HepG2 (cell line): Measurements from ENCODE around the gene ITM2B. TPM values are rescaled to one million over a fixed set of nuclear protein-coding genes. Genes with fewer than 3 reads are reported as not detected.

Source experiments
- CHD4 ChIP-seq: fragments of 200-600 bp; sonication (generic); IDR thresholded peaks from 2 replicates; pipeline ENCODE4 v1.7.0; 2017; ENCODE audit warnings: mild to moderate bottlenecking, low read length, borderline replicate concordance
- FOXO1 ChIP-seq: sonication (generic); formaldehyde crosslinking; IDR thresholded peaks from 2 replicates; pipeline ENCODE4 v1.4.0; 2020; ENCODE audit warnings: missing genetic modification reagents
- NONO ChIP-seq, 2 experiments: fragments of 450-650 bp in 1 of 2; sonication (generic) in 1 of 2; formaldehyde crosslinking in 1 of 2; IDR thresholded peaks in 1 of 2; conservative IDR thresholded peaks in 1 of 2; 2 replicates each; pipeline versions ENCODE4 v1.6.1 to v1.8.0; 2017 to 2022; ENCODE audit warnings: mild to moderate bottlenecking in 1 of 2, missing genetic modification reagents in 1 of 2, moderate library complexity in 1 of 2
- NR2F2 ChIP-seq: IDR thresholded peaks from 2 replicates; pipeline ENCODE4 v1.6.1; 2012; ENCODE audit warnings: low read depth, inconsistent platforms, borderline replicate concordance
- RORA ChIP-seq: sonication (generic); formaldehyde crosslinking; IDR thresholded peaks from 2 replicates; pipeline ENCODE4 v1.5.0; 2020; ENCODE audit warnings: mild to moderate bottlenecking, missing genetic modification reagents, moderate library complexity
- TAF1 ChIP-seq: sonication (generic); formaldehyde crosslinking; IDR thresholded peaks from 2 replicates; pipeline ENCODE4 v1.4.0; 2020; ENCODE audit warnings: missing genetic modification reagents
- ZC3H4 ChIP-seq: sonication (generic); formaldehyde crosslinking; IDR thresholded peaks from 2 replicates; pipeline ENCODE4 v1.4.0; 2020; ENCODE audit warnings: missing genetic modification reagents, borderline replicate concordance
- ZNF432 ChIP-seq: sonication (generic); formaldehyde crosslinking; IDR thresholded peaks from 2 replicates; pipeline ENCODE4 v1.5.0; 2020; ENCODE audit warnings: missing genetic modification reagents, mild to moderate bottlenecking, borderline replicate concordance
- ZNF510 ChIP-seq: sonication (generic); formaldehyde crosslinking; IDR thresholded peaks from 2 replicates; pipeline ENCODE4 v1.4.0; 2020; ENCODE audit warnings: low read depth, mild to moderate bottlenecking, missing genetic modification reagents
- ZNF788 ChIP-seq: sonication (generic); formaldehyde crosslinking; IDR thresholded peaks from 2 replicates; pipeline ENCODE4 v1.5.0; 2020; ENCODE audit warnings: mild to moderate bottlenecking, missing genetic modification reagents, borderline replicate concordance
- ZSCAN29 ChIP-seq: sonication (generic); formaldehyde crosslinking; conservative IDR thresholded peaks from 2 replicates; pipeline ENCODE4 v1.4.0; 2020; ENCODE audit warnings: mild to moderate bottlenecking, missing genetic modification reagents
- polyA plus RNA-seq, 8 experiments: library from polyadenylated mRNA; depleted of rRNA in 3 of 8; stranded (reverse) in 7 of 8; unstranded in 1 of 8; fragments of >200 nt; fragmentation: Illumina TruSeq in 4 of 8; extraction: Trizol in 4 of 8; gene quantifications; 2 replicates each; pipeline versions ENCODE4 v1.2.1 to v1.2.3, GENCODE V29; 2011 to 2016; ENCODE audit warnings: low read depth in 4 of 8, missing spikeins in 1 of 8, mixed read lengths in 1 of 8; ENCODE audit not compliant: insufficient read depth in 1 of 8
- total RNA-seq, 5 experiments: library from RNA; depleted of rRNA; stranded (reverse); fragments of >200 nt; fragmentation: Illumina TruSeq; extraction: Trizol; gene quantifications; 2 replicates each; pipeline ENCODE4 v1.2.3, GENCODE V29; 2016; ENCODE audit warnings: low read depth in 1 of 5
- TF ChIP-seq, protein P1 (sequence below): IDR thresholded peaks from 2 replicates; pipeline ENCODE4 v1.6.1; 2016; ENCODE audit warnings: missing biosample characterization, missing genetic modification reagents, low read depth
- TF ChIP-seq, protein P2 (sequence below): sonication (generic); formaldehyde crosslinking; IDR thresholded peaks from 2 replicates; pipeline ENCODE4 v1.9.0; 2021; ENCODE audit warnings: missing genetic modification reagents, borderline replicate concordance
- TF ChIP-seq, protein P3 (sequence below), 2 experiments: sonication (generic) in 1 of 2; formaldehyde crosslinking in 1 of 2; IDR thresholded peaks; 2 replicates each; pipeline versions ENCODE4 v1.4.0 to v1.6.1; 2016 to 2020; ENCODE audit warnings: borderline replicate concordance in 1 of 2, low read depth in 1 of 2, mild to moderate bottlenecking in 1 of 2, missing genetic modification reagents in 1 of 2
- TF ChIP-seq, protein P4 (sequence below): sonication (generic); formaldehyde crosslinking; IDR thresholded peaks from 2 replicates; pipeline ENCODE4 v1.5.0; 2020; ENCODE audit warnings: mild to moderate bottlenecking, missing genetic modification reagents

ITM2B gene
- total and polyA plus RNA-seq, 2 of the 13 experiments (the other 11 are each of a cell fraction or from before 2014, with no cell fraction given): 158 to 373 TPM

DNA sequence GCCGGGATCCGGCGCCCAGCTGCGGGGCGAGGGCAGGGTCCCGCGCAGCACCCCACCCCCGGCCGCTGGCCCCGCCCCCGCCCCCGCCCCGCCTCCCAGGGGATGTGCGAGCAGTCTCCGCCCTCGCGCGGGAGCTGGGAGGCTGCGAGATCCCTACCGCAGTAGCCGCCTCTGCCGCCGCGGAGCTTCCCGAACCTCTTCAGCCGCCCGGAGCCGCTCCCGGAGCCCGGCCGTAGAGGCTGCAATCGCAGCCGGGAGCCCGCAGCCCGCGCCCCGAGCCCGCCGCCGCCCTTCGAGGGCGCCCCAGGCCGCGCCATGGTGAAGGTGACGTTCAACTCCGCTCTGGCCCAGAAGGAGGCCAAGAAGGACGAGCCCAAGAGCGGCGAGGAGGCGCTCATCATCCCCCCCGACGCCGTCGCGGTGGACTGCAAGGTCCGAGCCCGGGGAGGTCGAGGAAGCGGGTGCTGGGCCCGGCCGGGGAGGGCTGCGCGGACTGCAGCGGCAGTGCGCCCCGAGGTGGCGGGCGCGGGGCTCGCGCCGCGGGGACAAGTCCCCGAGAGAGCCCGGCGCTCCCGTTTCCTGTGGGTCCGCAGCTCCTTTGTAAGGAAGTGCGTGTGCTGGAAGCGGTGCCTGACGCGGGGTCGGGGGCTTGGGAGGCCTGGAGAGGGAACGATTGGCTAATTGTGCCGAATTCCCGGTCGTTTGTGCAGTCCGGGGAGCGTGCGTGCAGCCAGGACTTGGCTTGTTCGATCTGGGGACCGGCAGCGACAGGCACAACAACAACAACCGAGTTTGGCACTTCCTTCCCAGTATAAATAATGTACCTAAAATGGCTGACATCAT, at the start of gene ITM2B (continued):
- TF ChIP-seq, protein P1, sequence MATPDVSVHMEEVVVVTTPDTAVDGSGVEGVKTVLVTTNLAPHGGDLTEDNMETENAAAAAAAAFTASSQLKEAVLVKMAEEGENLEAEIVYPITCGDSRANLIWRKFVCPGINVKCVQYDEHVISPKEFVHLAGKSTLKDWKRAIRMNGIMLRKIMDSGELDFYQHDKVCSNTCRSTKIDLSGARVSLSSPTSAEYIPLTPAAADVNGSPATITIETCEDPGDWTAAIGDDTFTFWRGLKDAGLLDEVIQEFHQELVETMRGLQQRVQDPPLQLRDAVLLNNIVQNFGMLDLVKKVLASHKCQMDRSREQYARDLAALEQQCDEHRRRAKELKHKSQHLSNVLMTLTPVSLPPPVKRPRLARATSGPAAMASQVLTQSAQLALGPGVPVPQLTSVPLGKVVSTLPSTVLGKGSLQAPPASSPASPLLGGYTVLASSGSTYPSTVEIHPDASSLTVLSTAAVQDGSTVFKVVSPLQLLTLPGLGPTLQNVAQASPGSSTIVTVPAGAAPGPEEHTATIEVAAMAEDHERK (CRISPR knock-in tag): no peak
- TF ChIP-seq CHD4 (no peak), ZNF788 (CRISPR knock-in tag) (no peak), ZNF432 (CRISPR knock-in tag) (no peak), ZNF510 (no peak), NONO (IDR thresholded peaks at IDR 0.05) (no peak), NONO (CRISPR knock-in tag; conservative IDR thresholded peaks at IDR 0.05) (no peak; the same call in none of the 2 replicates), FOXO1 (CRISPR knock-in tag) (no peak), ZC3H4 (CRISPR knock-in tag) (no peak), TAF1 (CRISPR knock-in tag) (peak; percentile 67), RORA (CRISPR knock-in tag) (no peak), NR2F2 (no peak), ZSCAN29 (no peak; the same call in 1 of the 2 replicates)
- TF ChIP-seq, protein P2, sequence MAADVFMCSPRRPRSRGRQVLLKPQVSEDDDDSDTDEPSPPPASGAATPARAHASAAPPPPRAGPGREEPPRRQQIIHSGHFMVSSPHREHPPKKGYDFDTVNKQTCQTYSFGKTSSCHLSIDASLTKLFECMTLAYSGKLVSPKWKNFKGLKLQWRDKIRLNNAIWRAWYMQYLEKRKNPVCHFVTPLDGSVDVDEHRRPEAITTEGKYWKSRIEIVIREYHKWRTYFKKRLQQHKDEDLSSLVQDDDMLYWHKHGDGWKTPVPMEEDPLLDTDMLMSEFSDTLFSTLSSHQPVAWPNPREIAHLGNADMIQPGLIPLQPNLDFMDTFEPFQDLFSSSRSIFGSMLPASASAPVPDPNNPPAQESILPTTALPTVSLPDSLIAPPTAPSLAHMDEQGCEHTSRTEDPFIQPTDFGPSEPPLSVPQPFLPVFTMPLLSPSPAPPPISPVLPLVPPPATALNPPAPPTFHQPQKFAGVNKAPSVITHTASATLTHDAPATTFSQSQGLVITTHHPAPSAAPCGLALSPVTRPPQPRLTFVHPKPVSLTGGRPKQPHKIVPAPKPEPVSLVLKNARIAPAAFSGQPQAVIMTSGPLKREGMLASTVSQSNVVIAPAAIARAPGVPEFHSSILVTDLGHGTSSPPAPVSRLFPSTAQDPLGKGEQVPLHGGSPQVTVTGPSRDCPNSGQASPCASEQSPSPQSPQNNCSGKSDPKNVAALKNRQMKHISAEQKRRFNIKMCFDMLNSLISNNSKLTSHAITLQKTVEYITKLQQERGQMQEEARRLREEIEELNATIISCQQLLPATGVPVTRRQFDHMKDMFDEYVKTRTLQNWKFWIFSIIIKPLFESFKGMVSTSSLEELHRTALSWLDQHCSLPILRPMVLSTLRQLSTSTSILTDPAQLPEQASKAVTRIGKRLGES (CRISPR knock-in tag): no peak
- TF ChIP-seq, protein P3, sequence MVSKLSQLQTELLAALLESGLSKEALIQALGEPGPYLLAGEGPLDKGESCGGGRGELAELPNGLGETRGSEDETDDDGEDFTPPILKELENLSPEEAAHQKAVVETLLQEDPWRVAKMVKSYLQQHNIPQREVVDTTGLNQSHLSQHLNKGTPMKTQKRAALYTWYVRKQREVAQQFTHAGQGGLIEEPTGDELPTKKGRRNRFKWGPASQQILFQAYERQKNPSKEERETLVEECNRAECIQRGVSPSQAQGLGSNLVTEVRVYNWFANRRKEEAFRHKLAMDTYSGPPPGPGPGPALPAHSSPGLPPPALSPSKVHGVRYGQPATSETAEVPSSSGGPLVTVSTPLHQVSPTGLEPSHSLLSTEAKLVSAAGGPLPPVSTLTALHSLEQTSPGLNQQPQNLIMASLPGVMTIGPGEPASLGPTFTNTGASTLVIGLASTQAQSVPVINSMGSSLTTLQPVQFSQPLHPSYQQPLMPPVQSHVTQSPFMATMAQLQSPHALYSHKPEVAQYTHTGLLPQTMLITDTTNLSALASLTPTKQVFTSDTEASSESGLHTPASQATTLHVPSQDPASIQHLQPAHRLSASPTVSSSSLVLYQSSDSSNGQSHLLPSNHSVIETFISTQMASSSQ (IDR thresholded peaks at IDR 0.05; ENCODE audit: low read depth): no peak
- TF ChIP-seq, protein P3 (CRISPR knock-in tag; IDR thresholded peaks at IDR 0.05; ENCODE audit: borderline replicate concordance): no peak
- TF ChIP-seq, protein P4, sequence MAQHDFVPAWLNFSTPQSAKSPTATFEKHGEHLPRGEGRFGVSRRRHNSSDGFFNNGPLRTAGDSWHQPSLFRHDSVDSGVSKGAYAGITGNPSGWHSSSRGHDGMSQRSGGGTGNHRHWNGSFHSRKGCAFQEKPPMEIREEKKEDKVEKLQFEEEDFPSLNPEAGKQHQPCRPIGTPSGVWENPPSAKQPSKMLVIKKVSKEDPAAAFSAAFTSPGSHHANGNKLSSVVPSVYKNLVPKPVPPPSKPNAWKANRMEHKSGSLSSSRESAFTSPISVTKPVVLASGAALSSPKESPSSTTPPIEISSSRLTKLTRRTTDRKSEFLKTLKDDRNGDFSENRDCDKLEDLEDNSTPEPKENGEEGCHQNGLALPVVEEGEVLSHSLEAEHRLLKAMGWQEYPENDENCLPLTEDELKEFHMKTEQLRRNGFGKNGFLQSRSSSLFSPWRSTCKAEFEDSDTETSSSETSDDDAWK (CRISPR knock-in tag): no peak
